ENCODE data around the gene OR3A2.
"Not testable (repeated sequence)": the region's sequence is repeated elsewhere in the genome, so short reads cannot be mapped to it uniquely, and the experiment has no call there.

The OR3A2 gene

GRCh38 chr17:3385869-3386816, at the start of gene OR3A2:
TSS of gene OR3A2 (minus strand) at chr17:3386308.
- DNase-seq (ENCODE audit: low read depth): no peak
- no peaks in the 10 kb centered on the region for H3K4me1 ChIP-seq (ENCODE audit: control insufficient read depth, insufficient read depth, low read length)
- no peak within 1 kb of the TSS for H3K9ac ChIP-seq (ENCODE audit: low read length)
- peaks cover 6% of the 10 kb centered on the region for H3K9me3 ChIP-seq (ENCODE audit: control insufficient read depth, low read length)
- peaks cover 9% of the 10 kb centered on the region for H3K27me3 ChIP-seq (replicated peaks; ENCODE audit: control insufficient read depth, insufficient read depth, low read length)
- peak within 1 kb of the TSS; percentile 37 for H3K4me3 ChIP-seq (ENCODE audit: low read length)
- no peaks in the 10 kb centered on the region for H3K36me3 ChIP-seq (ENCODE audit: control insufficient read depth, insufficient read depth, low read length, severe bottlenecking)

GRCh38 chr17:3433741-3434140, 47.6 kb upstream of the OR3A2 start, which contains the start of gene OR1E2:
TSS of gene OR1E2 (minus strand) at chr17:3433841. CDS start at chr17:3433841, 0 bp downstream.
- H3K36me3 ChIP-seq (ENCODE audit: control insufficient read depth, insufficient read depth, low read length, severe bottlenecking): no peaks in the 10 kb centered on the region
- no peaks in the 10 kb centered on the region for H3K4me1 ChIP-seq (ENCODE audit: control insufficient read depth, insufficient read depth, low read length)
- no peak for DNase-seq (ENCODE audit: low read depth)
- H3K9me3 ChIP-seq (ENCODE audit: control insufficient read depth, low read length): peaks cover 2% of the 10 kb centered on the region
- H3K9ac ChIP-seq (ENCODE audit: low read length): no peak within 1 kb of the TSS
- no peaks in the 10 kb centered on the region for H3K27me3 ChIP-seq (replicated peaks; ENCODE audit: control insufficient read depth, insufficient read depth, low read length)
- H3K4me3 ChIP-seq (ENCODE audit: low read length): no peak within 1 kb of the TSS

GRCh38 chr17:3433215-3433614, 47.1 kb upstream of the OR3A2 start:
- not testable (repeated sequence) for H3K4me1 ChIP-seq (ENCODE audit: control insufficient read depth, insufficient read depth, low read length); H3K36me3 ChIP-seq (ENCODE audit: control insufficient read depth, insufficient read depth, low read length, severe bottlenecking); H3K9ac ChIP-seq (ENCODE audit: low read length); H3K4me3 ChIP-seq (ENCODE audit: low read length); H3K9me3 ChIP-seq (ENCODE audit: control insufficient read depth, low read length); DNase-seq (ENCODE audit: low read depth); H3K27me3 ChIP-seq (replicated peaks; ENCODE audit: control insufficient read depth, insufficient read depth, low read length)

GRCh38 chr17:3418222-3418621, 32.1 kb upstream of the OR3A2 start:
- H3K9me3 ChIP-seq (ENCODE audit: control insufficient read depth, low read length): no peaks in the 10 kb centered on the region
- H3K27me3 ChIP-seq (replicated peaks; ENCODE audit: control insufficient read depth, insufficient read depth, low read length): no peaks in the 10 kb centered on the region
- no peaks in the 10 kb centered on the region for H3K4me1 ChIP-seq (ENCODE audit: control insufficient read depth, insufficient read depth, low read length)
- H3K4me3 ChIP-seq (ENCODE audit: low read length): no peak overlapping the region
- no peaks in the 10 kb centered on the region for H3K36me3 ChIP-seq (ENCODE audit: control insufficient read depth, insufficient read depth, low read length, severe bottlenecking)
- H3K9ac ChIP-seq (ENCODE audit: low read length): no peak overlapping the region
- no peak for DNase-seq (ENCODE audit: low read depth)

GRCh38 chr17:3415610-3416009, 29.5 kb upstream of the OR3A2 start:
- no peaks in the 10 kb centered on the region for H3K9me3 ChIP-seq (ENCODE audit: control insufficient read depth, low read length)
- no peaks in the 10 kb centered on the region for H3K27me3 ChIP-seq (replicated peaks; ENCODE audit: control insufficient read depth, insufficient read depth, low read length)
- no peaks in the 10 kb centered on the region for H3K36me3 ChIP-seq (ENCODE audit: control insufficient read depth, insufficient read depth, low read length, severe bottlenecking)
- no peaks in the 10 kb centered on the region for H3K4me1 ChIP-seq (ENCODE audit: control insufficient read depth, insufficient read depth, low read length)
- H3K9ac ChIP-seq (ENCODE audit: low read length): no peak overlapping the region
- no peak for DNase-seq (ENCODE audit: low read depth)
- no peak overlapping the region for H3K4me3 ChIP-seq (ENCODE audit: low read length)

- not testable (repeated sequence) for H3K36me3 ChIP-seq (ENCODE audit: control insufficient read depth, insufficient read depth, low read length, severe bottlenecking); H3K27me3 ChIP-seq (replicated peaks; ENCODE audit: control insufficient read depth, insufficient read depth, low read length); H3K4me3 ChIP-seq (ENCODE audit: low read length); DNase-seq (ENCODE audit: low read depth); H3K9me3 ChIP-seq (ENCODE audit: control insufficient read depth, low read length); H3K9ac ChIP-seq (ENCODE audit: low read length); H3K4me1 ChIP-seq (ENCODE audit: control insufficient read depth, insufficient read depth, low read length)
These were observed 26.1 kb upstream of the OR3A2 start for GRCh38 chr17:3412216-3412615.

- H3K4me3 ChIP-seq (ENCODE audit: low read length): no peak within 1 kb of the TSS
These were observed 25.0 kb upstream of the OR3A2 start, which contains the start of gene OR3A3 for GRCh38 chr17:3411070-3411469. TSS of gene OR3A3 (plus strand) at chr17:3411370.

GRCh38 chr17:3403856-3404255, 17.7 kb upstream of the OR3A2 start:
- not testable (repeated sequence) for H3K36me3 ChIP-seq (ENCODE audit: control insufficient read depth, insufficient read depth, low read length, severe bottlenecking); H3K27me3 ChIP-seq (replicated peaks; ENCODE audit: control insufficient read depth, insufficient read depth, low read length); DNase-seq (ENCODE audit: low read depth); H3K4me3 ChIP-seq (ENCODE audit: low read length); H3K9ac ChIP-seq (ENCODE audit: low read length); H3K4me1 ChIP-seq (ENCODE audit: control insufficient read depth, insufficient read depth, low read length)
- H3K9me3 ChIP-seq (ENCODE audit: control insufficient read depth, low read length): peaks cover 18% of the 10 kb centered on the region

More at GRCh38 chr17:3411070-3411469, 25.0 kb upstream of the OR3A2 start, which contains the start of gene OR3A3:
- no peak for DNase-seq (ENCODE audit: low read depth)
- Histone ChIP-seq H3K4me1 (ENCODE audit: control insufficient read depth, insufficient read depth, low read length) (no peaks in the 10 kb centered on the region), H3K36me3 (ENCODE audit: control insufficient read depth, insufficient read depth, low read length, severe bottlenecking) (no peaks in the 10 kb centered on the region), H3K9me3 (ENCODE audit: control insufficient read depth, low read length) (peaks cover 17% of the 10 kb centered on the region), H3K9ac (ENCODE audit: low read length) (no peak within 1 kb of the TSS), H3K27me3 (replicated peaks; ENCODE audit: control insufficient read depth, insufficient read depth, low read length) (no peaks in the 10 kb centered on the region)

GRCh38 chr17:3401786-3402185, 15.7 kb upstream of the OR3A2 start:
- no peaks in the 10 kb centered on the region for H3K36me3 ChIP-seq (ENCODE audit: control insufficient read depth, insufficient read depth, low read length, severe bottlenecking)
- H3K9ac ChIP-seq (ENCODE audit: low read length): no peak overlapping the region
- no peaks in the 10 kb centered on the region for H3K4me1 ChIP-seq (ENCODE audit: control insufficient read depth, insufficient read depth, low read length)
- no peak for DNase-seq (ENCODE audit: low read depth)
- no peaks in the 10 kb centered on the region for H3K27me3 ChIP-seq (replicated peaks; ENCODE audit: control insufficient read depth, insufficient read depth, low read length)
- H3K9me3 ChIP-seq (ENCODE audit: control insufficient read depth, low read length): peaks cover 8% of the 10 kb centered on the region
- H3K4me3 ChIP-seq (ENCODE audit: low read length): no peak overlapping the region

- no peak overlapping the region for H3K9ac ChIP-seq (ENCODE audit: low read length)
- H3K27me3 ChIP-seq (replicated peaks; ENCODE audit: control insufficient read depth, insufficient read depth, low read length): no peaks in the 10 kb centered on the region
- no peaks in the 10 kb centered on the region for H3K9me3 ChIP-seq (ENCODE audit: control insufficient read depth, low read length)
- no peak overlapping the region for H3K4me3 ChIP-seq (ENCODE audit: low read length)
- H3K36me3 ChIP-seq (ENCODE audit: control insufficient read depth, insufficient read depth, low read length, severe bottlenecking): no peaks in the 10 kb centered on the region
- no peaks in the 10 kb centered on the region for H3K4me1 ChIP-seq (ENCODE audit: control insufficient read depth, insufficient read depth, low read length)
- no peak for DNase-seq (ENCODE audit: low read depth)
These were observed 13.9 kb upstream of the OR3A2 start for GRCh38 chr17:3400055-3400454.

GRCh38 chr17:3398310-3398709, 12.2 kb upstream of the OR3A2 start, which contains the start of gene OR1E1:
TSS of gene OR1E1 (minus strand) at chr17:3398410. CDS start at chr17:3398410, 0 bp downstream.
- Histone ChIP-seq H3K9me3 (ENCODE audit: control insufficient read depth, low read length) (no peaks in the 10 kb centered on the region), H3K27me3 (replicated peaks; ENCODE audit: control insufficient read depth, insufficient read depth, low read length) (no peaks in the 10 kb centered on the region), H3K4me3 (ENCODE audit: low read length) (no peak within 1 kb of the TSS), H3K9ac (ENCODE audit: low read length) (no peak within 1 kb of the TSS), H3K4me1 (ENCODE audit: control insufficient read depth, insufficient read depth, low read length) (no peaks in the 10 kb centered on the region), H3K36me3 (ENCODE audit: control insufficient read depth, insufficient read depth, low read length, severe bottlenecking) (no peaks in the 10 kb centered on the region)
- DNase-seq (ENCODE audit: low read depth): no peak
